Activated CD8-positive, alpha-beta T cell treated with anti-CD3 and anti-CD28 coated beads, Interleukin-2, amount 10 ng/mL, durations not matched to agents 7 days and 5 days (primary cell): ENCODE measurements around the gene SEC23A. TPM values are rescaled to one million over a fixed set of nuclear protein-coding genes. Genes with fewer than 3 reads are reported as not detected.

Experiments used
- total RNA-seq, 2 experiments: library from RNA; stranded (reverse); gene quantifications; one replicate each; pipeline ENCODE4 v1.2.3, GENCODE V29; 2021

The SEC23A gene
- total RNA-seq, 2 experiments from 2014 or later = 48.2 to 50.2 TPM

Other genes with a start within 250 kb of the SEC23A start
- gene GEMIN2, start 11.1 kb upstream of the SEC23A start, total RNA-seq = 10 to 100 TPM; 25.4 to 26.7 TPM
- 10 to 100 TPM; 25.8 to 26.1 TPM for gene TRAPPC6B, start 67.1 kb upstream of the SEC23A start, total RNA-seq
- 100 to 1,000 TPM in 1 of 2 experiments, 10 to 100 TPM in 1; 94.1 to 103 TPM for gene PNN, start 72.0 kb upstream of the SEC23A start, total RNA-seq
- gene MIA2, start 130.7 kb upstream of the SEC23A start, total RNA-seq = 10 to 100 TPM; 18.6 to 21.2 TPM